NB4 (cell line): ENCODE results near the gene ATXN3L.

Experiments
- DNase-seq: peaks from one replicate; pipeline ENCODE4 v3.0.0; 2010; ENCODE audit warnings: low read depth
- H3K4me3 ChIP-seq: one replicate; pipeline ENCODE4 v1.5.1; 2011; ENCODE audit warnings: mild to moderate bottlenecking, low read depth, low read length, moderate library complexity
- CTCF ChIP-seq: IDR thresholded peaks from one replicate; pipeline ENCODE4 v1.5.1; 2012; ENCODE audit warnings: low read depth, low read length
- MAX ChIP-seq: IDR thresholded peaks from 2 replicates; pipeline ENCODE4 v1.6.1; 2011; ENCODE audit warnings: low read depth, low read length
- MYC ChIP-seq: IDR thresholded peaks from 2 replicates; pipeline ENCODE4 v1.6.1; 2011; ENCODE audit warnings: low read depth, low read length
- POLR2A ChIP-seq: IDR thresholded peaks from 2 replicates; pipeline ENCODE4 v1.6.1; 2011; ENCODE audit warnings: mild to moderate bottlenecking; ENCODE audit not compliant: insufficient read length; ENCODE audit errors: extremely low read depth

Gene ATXN3L

GRCh38 chrX:13279279-13280018 is 40.4 kb downstream of the ATXN3L start:
- H3K4me3 ChIP-seq: no peak overlapping the region
- TF ChIP-seq POLR2A (no peak), MAX (no peak), MYC (no peak), CTCF (no peak)
- no peak for DNase-seq

- H3K4me3 ChIP-seq: no peak overlapping the region
- no peak for DNase-seq
- no peak for TF ChIP-seq CTCF
- TF ChIP-seq MYC: no peak
- no peak for TF ChIP-seq POLR2A
Measured at GRCh38 chrX:13277539-13277938, 42.3 kb downstream of the ATXN3L start.

- DNase-seq: no peak
- TF ChIP-seq CTCF (no peak), MYC (no peak), MAX (no peak), POLR2A (no peak)
- H3K4me3 ChIP-seq: no peak overlapping the region
Measured at GRCh38 chrX:13276991-13277390, 42.9 kb downstream of the ATXN3L start.

GRCh38 chrX:13275031-13275430 is 44.8 kb downstream of the ATXN3L start:
- DNase-seq: no peak
- TF ChIP-seq POLR2A (no peak), MYC (no peak), CTCF (no peak), MAX (no peak)
- no peak overlapping the region for H3K4me3 ChIP-seq

- TF ChIP-seq MAX (no peak), CTCF (no peak), POLR2A (no peak), MYC (no peak)
- no peak for DNase-seq
- no peak overlapping the region for H3K4me3 ChIP-seq
Measured at GRCh38 chrX:13272426-13272825, 47.4 kb downstream of the ATXN3L start.

- DNase-seq: no peak
- H3K4me3 ChIP-seq: no peak overlapping the region
- TF ChIP-seq POLR2A (no peak), MYC (no peak), CTCF (no peak), MAX (no peak)
Measured at GRCh38 chrX:13271511-13271910, 48.3 kb downstream of the ATXN3L start.
